HepG2 (cell line): Measurements from ENCODE around the gene DDAH2. TPM values are rescaled to one million over a fixed set of nuclear protein-coding genes. Genes with fewer than 3 reads are reported as not detected.
A peak's percentile ranks its signal among the peaks of the same experiment; 100 is the strongest.

Source experiments
- CBX5 ChIP-seq: sonication (generic); formaldehyde crosslinking; IDR thresholded peaks from 2 replicates; pipeline ENCODE4 v1.4.0; 2020; ENCODE audit warnings: missing genetic modification reagents, borderline replicate concordance
- ETS1 ChIP-seq: sonication (generic); formaldehyde crosslinking; IDR thresholded peaks from 2 replicates; pipeline ENCODE4 v1.4.0; 2020; ENCODE audit warnings: missing genetic modification reagents
- FOSL2 ChIP-seq: sonication (generic); formaldehyde crosslinking; IDR thresholded peaks from 2 replicates; pipeline ENCODE4 v1.4.0; 2020; ENCODE audit warnings: missing genetic modification reagents
- HNRNPH1 ChIP-seq: fragments of 200-400 bp; formaldehyde crosslinking; optimal IDR thresholded peaks from 2 replicates; pipeline ENCODE3; 2017; ENCODE audit warnings: mild to moderate bottlenecking, low read depth, low read length
- LCORL ChIP-seq, 2 experiments: fragments of 450-650 bp in 1 of 2; sonication (generic) in 1 of 2; formaldehyde crosslinking in 1 of 2; IDR thresholded peaks; 2 replicates each; pipeline versions ENCODE4 v1.5.0 to v1.6.1; 2017 to 2020; ENCODE audit warnings: antibody characterized with exemption in 1 of 2, missing genetic modification reagents in 1 of 2
- MIER2 ChIP-seq: IDR thresholded peaks from 2 replicates; pipeline ENCODE4 v1.6.1; 2016; ENCODE audit warnings: missing biosample characterization, missing genetic modification reagents
- NKX3-1 ChIP-seq: sonication (generic); formaldehyde crosslinking; IDR thresholded peaks from 2 replicates; pipeline ENCODE4 v1.5.0; 2020; ENCODE audit warnings: missing genetic modification reagents
- PHF8 ChIP-seq: sonication (generic); formaldehyde crosslinking; IDR thresholded peaks from 2 replicates; pipeline ENCODE4 v1.5.0; 2020; ENCODE audit warnings: missing genetic modification reagents
- SMYD3 ChIP-seq: sonication (generic); formaldehyde crosslinking; IDR thresholded peaks from 2 replicates; pipeline ENCODE4 v1.8.1; 2023; ENCODE audit warnings: mild to moderate bottlenecking, missing genetic modification reagents
- YEATS4 ChIP-seq: sonication (generic); formaldehyde crosslinking; IDR thresholded peaks from 2 replicates; pipeline ENCODE4 v1.4.0; 2020; ENCODE audit warnings: missing genetic modification reagents, borderline replicate concordance
- ZNF543 ChIP-seq: sonication (generic); formaldehyde crosslinking; IDR thresholded peaks from 2 replicates; pipeline ENCODE4 v1.4.0; 2020; ENCODE audit warnings: mild to moderate bottlenecking, missing genetic modification reagents
- ZNF563 ChIP-seq: sonication (generic); formaldehyde crosslinking; IDR thresholded peaks from 2 replicates; pipeline ENCODE4 v1.8.0; 2022; ENCODE audit warnings: mild to moderate bottlenecking, moderate library complexity, missing genetic modification reagents
- ZNF567 ChIP-seq: sonication (generic); formaldehyde crosslinking; IDR thresholded peaks from 2 replicates; pipeline ENCODE4 v1.8.1; 2023; ENCODE audit warnings: mild to moderate bottlenecking, missing genetic modification reagents, borderline replicate concordance
- ZNF574 ChIP-seq: sonication (generic); formaldehyde crosslinking; IDR thresholded peaks from 2 replicates; pipeline ENCODE4 v1.4.0; 2020; ENCODE audit warnings: missing genetic modification reagents
- ZNF800 ChIP-seq: sonication (generic); formaldehyde crosslinking; IDR thresholded peaks from 2 replicates; pipeline ENCODE4 v1.4.0; 2020; ENCODE audit warnings: missing genetic modification reagents
- ZSCAN9 ChIP-seq: IDR thresholded peaks from 2 replicates; pipeline ENCODE4 v1.6.1; 2016; ENCODE audit warnings: borderline replicate concordance
- polyA plus RNA-seq, 8 experiments: library from polyadenylated mRNA; depleted of rRNA in 3 of 8; stranded (reverse) in 7 of 8; unstranded in 1 of 8; fragments of >200 nt; fragmentation: Illumina TruSeq in 4 of 8; extraction: Trizol in 4 of 8; gene quantifications; 2 replicates each; pipeline versions ENCODE4 v1.2.1 to v1.2.3, GENCODE V29; 2011 to 2016; ENCODE audit warnings: low read depth in 4 of 8, missing spikeins in 1 of 8, mixed read lengths in 1 of 8; ENCODE audit not compliant: insufficient read depth in 1 of 8
- total RNA-seq, 5 experiments: library from RNA; depleted of rRNA; stranded (reverse); fragments of >200 nt; fragmentation: Illumina TruSeq; extraction: Trizol; gene quantifications; 2 replicates each; pipeline ENCODE4 v1.2.3, GENCODE V29; 2016; ENCODE audit warnings: low read depth in 1 of 5
- TF ChIP-seq, protein P1 (sequence below): sonication (generic); IDR thresholded peaks from 2 replicates; pipeline ENCODE4 v1.6.1; 2016; ENCODE audit warnings: low read depth, borderline replicate concordance
- TF ChIP-seq, protein P2 (sequence below): IDR thresholded peaks from 2 replicates; pipeline ENCODE4 v1.6.1; 2016; ENCODE audit warnings: missing biosample characterization, missing genetic modification reagents, low read depth
- TF ChIP-seq, protein P3 (sequence below): sonication (generic); formaldehyde crosslinking; IDR thresholded peaks from 2 replicates; pipeline ENCODE4 v1.4.0; 2020; ENCODE audit warnings: low read depth, mild to moderate bottlenecking, missing genetic modification reagents

The DDAH2 gene
- total and polyA plus RNA-seq, 2 of the 13 experiments (the other 11 are each of a cell fraction or from before 2014, with no cell fraction given), result 16.4 to 21.1 TPM

DNA sequence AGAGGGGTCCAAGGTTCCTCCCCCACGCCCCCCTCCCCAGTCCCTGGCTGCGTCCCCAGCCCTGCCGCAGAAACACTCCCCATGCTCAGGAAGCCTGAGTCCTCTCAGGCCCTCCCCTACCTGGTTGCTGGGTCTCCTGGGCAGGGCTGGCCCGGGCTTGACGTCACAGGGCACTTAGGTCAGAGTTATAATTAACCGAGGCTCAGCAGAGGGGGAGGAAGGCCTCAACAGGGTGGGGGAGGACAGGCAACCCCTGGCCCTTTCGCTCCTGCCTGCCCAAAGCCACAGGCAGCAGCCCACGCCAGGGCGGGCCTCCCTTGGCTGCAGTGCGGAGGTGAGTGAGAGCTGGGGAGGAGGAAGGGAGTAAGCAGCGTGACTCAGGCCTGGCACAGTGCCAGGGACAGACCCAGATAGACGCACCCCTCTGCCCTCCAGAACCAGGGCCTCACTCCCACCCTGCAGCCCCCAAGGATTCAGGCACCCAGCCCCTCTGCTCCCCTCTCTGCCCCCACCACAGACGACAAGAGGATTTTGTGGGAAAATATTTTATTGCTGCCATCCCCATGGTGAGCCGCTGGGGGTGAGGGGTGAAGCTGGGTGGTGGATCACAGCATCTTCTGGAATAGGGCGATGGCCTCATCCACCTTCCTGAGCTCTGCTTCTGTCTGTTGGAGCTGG lies 48.0 kb upstream of the DDAH2 start, which contains the start of gene VWA7 (continued):
- TF ChIP-seq ETS1 (CRISPR knock-in tag), result no peak
- TF ChIP-seq HNRNPH1, result peak; percentile 40
- TF ChIP-seq NKX3-1 (CRISPR knock-in tag), result no peak
- TF ChIP-seq, protein P1, sequence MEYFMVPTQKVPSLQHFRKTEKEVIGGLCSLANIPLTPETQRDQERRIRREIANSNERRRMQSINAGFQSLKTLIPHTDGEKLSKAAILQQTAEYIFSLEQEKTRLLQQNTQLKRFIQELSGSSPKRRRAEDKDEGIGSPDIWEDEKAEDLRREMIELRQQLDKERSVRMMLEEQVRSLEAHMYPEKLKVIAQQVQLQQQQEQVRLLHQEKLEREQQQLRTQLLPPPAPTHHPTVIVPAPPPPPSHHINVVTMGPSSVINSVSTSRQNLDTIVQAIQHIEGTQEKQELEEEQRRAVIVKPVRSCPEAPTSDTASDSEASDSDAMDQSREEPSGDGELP, result peak; percentile 66; the same call in 1 of the 2 replicates
- no peak for TF ChIP-seq ZNF543 (CRISPR knock-in tag)
- TF ChIP-seq CBX5 (CRISPR knock-in tag), result peak; percentile 90; the same call in 1 of the 2 replicates
- peak; percentile 91 for TF ChIP-seq FOSL2 (CRISPR knock-in tag)
- peak; percentile 56; the same call in 1 of the 2 replicates for TF ChIP-seq MIER2
- TF ChIP-seq ZNF563 (CRISPR knock-in tag), result peak; percentile 63; the same call in 1 of the 2 replicates
- no peak for TF ChIP-seq ZNF800
- no peak for TF ChIP-seq ZNF567 (CRISPR knock-in tag)
- TF ChIP-seq, protein P2, sequence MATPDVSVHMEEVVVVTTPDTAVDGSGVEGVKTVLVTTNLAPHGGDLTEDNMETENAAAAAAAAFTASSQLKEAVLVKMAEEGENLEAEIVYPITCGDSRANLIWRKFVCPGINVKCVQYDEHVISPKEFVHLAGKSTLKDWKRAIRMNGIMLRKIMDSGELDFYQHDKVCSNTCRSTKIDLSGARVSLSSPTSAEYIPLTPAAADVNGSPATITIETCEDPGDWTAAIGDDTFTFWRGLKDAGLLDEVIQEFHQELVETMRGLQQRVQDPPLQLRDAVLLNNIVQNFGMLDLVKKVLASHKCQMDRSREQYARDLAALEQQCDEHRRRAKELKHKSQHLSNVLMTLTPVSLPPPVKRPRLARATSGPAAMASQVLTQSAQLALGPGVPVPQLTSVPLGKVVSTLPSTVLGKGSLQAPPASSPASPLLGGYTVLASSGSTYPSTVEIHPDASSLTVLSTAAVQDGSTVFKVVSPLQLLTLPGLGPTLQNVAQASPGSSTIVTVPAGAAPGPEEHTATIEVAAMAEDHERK (CRISPR knock-in tag), result no peak
- TF ChIP-seq LCORL (IDR thresholded peaks at IDR 0.05), result peak; percentile 99
- peak; percentile 97 for TF ChIP-seq LCORL (CRISPR knock-in tag; IDR thresholded peaks at IDR 0.05)
- peak; percentile 68; the same call in 1 of the 2 replicates for TF ChIP-seq YEATS4
- TF ChIP-seq, protein P3, sequence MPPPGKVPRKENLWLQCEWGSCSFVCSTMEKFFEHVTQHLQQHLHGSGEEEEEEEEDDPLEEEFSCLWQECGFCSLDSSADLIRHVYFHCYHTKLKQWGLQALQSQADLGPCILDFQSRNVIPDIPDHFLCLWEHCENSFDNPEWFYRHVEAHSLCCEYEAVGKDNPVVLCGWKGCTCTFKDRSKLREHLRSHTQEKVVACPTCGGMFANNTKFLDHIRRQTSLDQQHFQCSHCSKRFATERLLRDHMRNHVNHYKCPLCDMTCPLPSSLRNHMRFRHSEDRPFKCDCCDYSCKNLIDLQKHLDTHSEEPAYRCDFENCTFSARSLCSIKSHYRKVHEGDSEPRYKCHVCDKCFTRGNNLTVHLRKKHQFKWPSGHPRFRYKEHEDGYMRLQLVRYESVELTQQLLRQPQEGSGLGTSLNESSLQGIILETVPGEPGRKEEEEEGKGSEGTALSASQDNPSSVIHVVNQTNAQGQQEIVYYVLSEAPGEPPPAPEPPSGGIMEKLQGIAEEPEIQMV (CRISPR knock-in tag), result no peak
- peak; percentile 57; the same call in 1 of the 2 replicates for TF ChIP-seq ZNF574 (CRISPR knock-in tag)
- TF ChIP-seq SMYD3 (CRISPR knock-in tag), result no peak
- TF ChIP-seq ZSCAN9 (CRISPR knock-in tag), result 0 out of 2 replicates have a peak, but pooled peaks have one; percentile 21
- peak; percentile 59 for TF ChIP-seq PHF8 (CRISPR knock-in tag)
